Measurements from ENCODE around the gene CENPM.

The CENPM gene

GRCh38 chr22:41902016-41902415, 44.9 kb downstream of the CENPM start:
- Histone ChIP-seq H3K27me3 (ENCODE audit: insufficient read depth, low read length, poor library complexity, severe bottlenecking) (no peaks in the 10 kb centered on the region), H3K9ac (ENCODE audit: low read depth, low read length, poor library complexity, severe bottlenecking) (no peak overlapping the region), H3K4me2 (ENCODE audit: low read depth, low read length, poor library complexity, severe bottlenecking) (no peak overlapping the region), H3K9me2 (replicated peaks; ENCODE audit: low read depth, low read length) (no peaks in the 10 kb centered on the region), H3K9me3 (ENCODE audit: insufficient read depth, low read depth, low read length) (no peaks in the 10 kb centered on the region), H2AFZ (ENCODE audit: low read length) (no peak overlapping the region), H3K79me2 (ENCODE audit: insufficient read depth, low read length) (no peaks in the 10 kb centered on the region), H3K36me3 (ENCODE audit: insufficient read depth, low read length) (peaks cover 96% of the 10 kb centered on the region), H3K4me3 (ENCODE audit: low read length, poor library complexity, severe bottlenecking) (no peak overlapping the region), H4K20me1 (ENCODE audit: insufficient read depth, low read length, poor library complexity, severe bottlenecking) (no peaks in the 10 kb centered on the region), H3F3A (ENCODE audit: low read depth) (no peaks in the 10 kb centered on the region), H3K4me1 (ENCODE audit: insufficient read depth, low read length, poor library complexity, severe bottlenecking) (no peaks in the 10 kb centered on the region)
- TF ChIP-seq EZH2phosphoT487 (IDR thresholded peaks at IDR 0.05; ENCODE audit: borderline replicate concordance) = no peak
- no peak for TF ChIP-seq CTCF (conservative IDR thresholded peaks at IDR 0.05; ENCODE audit: low read length)

DNA sequence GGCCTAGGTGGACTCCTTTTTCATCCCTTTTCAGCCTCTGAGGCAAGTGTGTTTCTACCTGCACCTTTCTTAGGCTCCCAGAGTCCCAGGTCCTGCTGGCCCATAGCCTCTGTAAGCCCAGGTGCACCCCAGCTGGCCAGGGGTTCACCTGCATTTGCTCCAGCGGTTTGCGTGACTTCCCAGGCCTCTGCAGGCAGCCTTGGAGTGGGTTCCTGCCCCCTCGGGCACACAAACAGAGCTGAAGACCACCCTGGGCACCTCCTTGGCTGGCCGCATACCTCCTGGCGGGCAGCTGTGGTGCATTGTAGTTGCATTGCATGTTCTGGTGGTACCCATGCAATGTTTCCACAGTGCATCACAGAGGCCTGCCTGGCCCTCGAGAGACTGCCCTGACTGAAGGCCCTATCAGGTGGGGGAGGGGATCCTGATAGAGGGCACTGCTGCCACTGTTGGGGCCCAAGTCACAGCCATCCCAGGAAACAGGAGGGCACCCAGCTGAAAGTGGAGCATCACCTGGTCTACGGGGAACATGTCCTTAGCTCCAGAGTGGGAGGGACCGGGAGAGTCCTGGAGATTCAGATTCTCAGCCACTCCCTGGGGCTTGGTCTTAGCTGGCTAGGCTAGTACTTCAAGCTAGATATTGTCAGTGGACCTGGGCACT, 46.2 kb downstream of the CENPM start:
- TF ChIP-seq EZH2phosphoT487 (IDR thresholded peaks at IDR 0.05; ENCODE audit: borderline replicate concordance) (no peak), CTCF (conservative IDR thresholded peaks at IDR 0.05; ENCODE audit: low read length) (no peak)
- no peaks in the 10 kb centered on the region for H3K79me2 ChIP-seq (ENCODE audit: insufficient read depth, low read length)
- no peak overlapping the region for H3K4me3 ChIP-seq (ENCODE audit: low read length, poor library complexity, severe bottlenecking)
- H4K20me1 ChIP-seq (ENCODE audit: insufficient read depth, low read length, poor library complexity, severe bottlenecking) = no peaks in the 10 kb centered on the region
- H3K36me3 ChIP-seq (ENCODE audit: insufficient read depth, low read length) = peaks cover 96% of the 10 kb centered on the region
- no peak overlapping the region for H2AFZ ChIP-seq (ENCODE audit: low read length)
- H3K9ac ChIP-seq (ENCODE audit: low read depth, low read length, poor library complexity, severe bottlenecking) = no peak overlapping the region
- H3K9me3 ChIP-seq (ENCODE audit: insufficient read depth, low read depth, low read length) = no peaks in the 10 kb centered on the region
- no peaks in the 10 kb centered on the region for H3K4me1 ChIP-seq (ENCODE audit: insufficient read depth, low read length, poor library complexity, severe bottlenecking)
- H3F3A ChIP-seq (ENCODE audit: low read depth) = no peaks in the 10 kb centered on the region
- no peaks in the 10 kb centered on the region for H3K9me2 ChIP-seq (replicated peaks; ENCODE audit: low read depth, low read length)
- H3K27me3 ChIP-seq (ENCODE audit: insufficient read depth, low read length, poor library complexity, severe bottlenecking) = no peaks in the 10 kb centered on the region
- H3K4me2 ChIP-seq (ENCODE audit: low read depth, low read length, poor library complexity, severe bottlenecking) = no peak overlapping the region

- H4K20me1 ChIP-seq (ENCODE audit: insufficient read depth, low read length, poor library complexity, severe bottlenecking) = no peaks in the 10 kb centered on the region
- no peaks in the 10 kb centered on the region for H3K79me2 ChIP-seq (ENCODE audit: insufficient read depth, low read length)
- H2AFZ ChIP-seq (ENCODE audit: low read length) = no peak overlapping the region
- no peak overlapping the region for H3K9ac ChIP-seq (ENCODE audit: low read depth, low read length, poor library complexity, severe bottlenecking)
- H3K4me3 ChIP-seq (ENCODE audit: low read length, poor library complexity, severe bottlenecking) = no peak overlapping the region
- H3K4me2 ChIP-seq (ENCODE audit: low read depth, low read length, poor library complexity, severe bottlenecking) = no peak overlapping the region
- H3K4me1 ChIP-seq (ENCODE audit: insufficient read depth, low read length, poor library complexity, severe bottlenecking) = no peaks in the 10 kb centered on the region
- H3K9me3 ChIP-seq (ENCODE audit: insufficient read depth, low read depth, low read length) = no peaks in the 10 kb centered on the region
- no peaks in the 10 kb centered on the region for H3K27me3 ChIP-seq (ENCODE audit: insufficient read depth, low read length, poor library complexity, severe bottlenecking)
- no peaks in the 10 kb centered on the region for H3F3A ChIP-seq (ENCODE audit: low read depth)
- peaks cover 95% of the 10 kb centered on the region for H3K36me3 ChIP-seq (ENCODE audit: insufficient read depth, low read length)
- H3K9me2 ChIP-seq (replicated peaks; ENCODE audit: low read depth, low read length) = no peaks in the 10 kb centered on the region
- TF ChIP-seq CTCF (conservative IDR thresholded peaks at IDR 0.05; ENCODE audit: low read length) (no peak), EZH2phosphoT487 (IDR thresholded peaks at IDR 0.05; ENCODE audit: borderline replicate concordance) (no peak)
Observed at GRCh38 chr22:41899992-41900651, 46.8 kb downstream of the CENPM start.
